Frontal cortex (tissue), 4 donors: ENCODE data around the gene PRKCA. TPM values are rescaled to one million over a fixed set of nuclear protein-coding genes. Genes with fewer than 3 reads are reported as not detected.

Experiments
- DNase-seq, 2 donors: peaks; one replicate each; pipeline ENCODE4 v3.0.0; 2012; ENCODE audit warnings: low spot score in 2 of 2
- FAIRE-seq: peaks from 2 replicates; lab custom pipeline; 2012; peaks lifted over from hg19 to GRCh38; lab: Jason Lieb, UNC
- total RNA-seq: library from RNA; depleted of rRNA; stranded (reverse); fragments of >200 nt; gene quantifications from one replicate; pipeline ENCODE4 v1.2.3, GENCODE V29; 2014
- donor health status: control.
- donor health status: control.
- donor health status: control.

Gene PRKCA
- total RNA-seq, 1 donor from 2014 or later = 24.9 TPM

- FAIRE-seq = no peak
Measured at GRCh38 chr17:66547151-66547865, 244.9 kb downstream of the PRKCA start.

DNA sequence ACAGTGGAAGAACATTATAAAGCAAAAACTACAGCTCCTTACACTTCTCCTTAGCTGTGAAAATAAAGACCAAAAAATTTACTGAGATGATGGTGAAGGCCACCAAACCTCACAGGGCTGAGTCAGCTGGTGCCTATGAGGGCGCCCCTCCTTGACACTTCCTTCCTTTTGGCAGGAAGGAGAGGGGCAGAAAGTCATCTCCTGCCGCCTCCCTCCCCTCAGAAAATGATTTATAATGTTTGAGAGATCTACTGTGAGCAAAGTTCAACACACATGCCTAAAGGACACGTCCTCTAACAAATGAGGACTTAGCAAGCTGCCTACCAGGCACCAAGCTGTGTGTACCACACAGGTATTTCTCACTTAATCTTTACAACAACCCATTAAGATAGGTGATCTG lies 245.7 kb downstream of the PRKCA start:
- FAIRE-seq (no peak), DNase-seq (no peak)

More at GRCh38 chr17:66547151-66547865, 244.9 kb downstream of the PRKCA start:
- DNase-seq = no peak

GRCh38 chr17:66548659-66549310 lies 246.4 kb downstream of the PRKCA start:
- no peak for FAIRE-seq
- DNase-seq = no peak

DNA sequence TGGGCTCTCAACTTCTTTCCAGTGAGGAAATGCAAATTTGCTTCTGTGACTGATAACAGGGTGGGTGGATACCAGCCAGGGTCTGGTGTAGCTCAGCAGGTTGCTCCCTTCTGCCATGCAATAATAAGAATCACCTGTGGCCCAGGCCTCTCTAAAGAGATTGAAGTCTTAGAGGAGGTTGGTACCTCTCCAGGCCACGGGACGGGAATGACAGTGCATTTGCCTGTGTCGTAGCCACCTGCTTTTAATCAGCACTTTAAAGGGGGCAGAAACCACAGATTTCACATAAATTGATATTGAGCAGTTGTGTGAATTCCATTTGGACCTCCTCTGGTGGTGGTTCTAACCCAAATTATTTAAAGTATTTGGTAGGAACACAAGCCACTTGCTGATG lies 246.9 kb downstream of the PRKCA start:
- no peak for FAIRE-seq
- no peak for DNase-seq

GRCh38 chr17:66549731-66550207 lies 247.4 kb downstream of the PRKCA start:
- DNase-seq (no peak), FAIRE-seq (no peak)

- DNase-seq (no peak), FAIRE-seq (no peak)
Measured at GRCh38 chr17:66551839-66552238, 249.4 kb downstream of the PRKCA start.

DNA sequence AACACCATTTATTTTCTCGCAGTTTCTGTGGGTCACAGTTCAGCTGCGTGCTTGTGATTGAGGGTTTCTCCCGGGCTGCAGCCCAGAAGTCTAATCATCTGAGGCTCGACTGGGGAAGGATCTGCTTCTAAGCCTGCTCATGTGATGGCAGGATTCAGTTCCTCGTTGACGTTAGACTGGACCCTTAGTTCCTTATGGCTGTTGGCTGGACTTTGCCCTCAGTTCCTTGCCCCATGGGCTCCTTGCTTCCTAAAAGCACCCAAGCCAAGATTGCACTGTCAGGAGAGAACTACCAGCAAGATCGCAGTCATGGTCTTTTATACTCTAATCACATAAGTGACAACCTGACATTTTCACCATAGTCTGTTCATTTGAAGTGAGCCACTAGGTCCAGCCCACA lies 250.0 kb downstream of the PRKCA start:
- DNase-seq (no peak), FAIRE-seq (no peak)

- FAIRE-seq = no peak
- DNase-seq = no peak
Measured at GRCh38 chr17:66555605-66556004, 253.2 kb downstream of the PRKCA start.

GRCh38 chr17:66557200-66557599 lies 254.8 kb downstream of the PRKCA start:
- DNase-seq (no peak), FAIRE-seq (no peak)

DNA sequence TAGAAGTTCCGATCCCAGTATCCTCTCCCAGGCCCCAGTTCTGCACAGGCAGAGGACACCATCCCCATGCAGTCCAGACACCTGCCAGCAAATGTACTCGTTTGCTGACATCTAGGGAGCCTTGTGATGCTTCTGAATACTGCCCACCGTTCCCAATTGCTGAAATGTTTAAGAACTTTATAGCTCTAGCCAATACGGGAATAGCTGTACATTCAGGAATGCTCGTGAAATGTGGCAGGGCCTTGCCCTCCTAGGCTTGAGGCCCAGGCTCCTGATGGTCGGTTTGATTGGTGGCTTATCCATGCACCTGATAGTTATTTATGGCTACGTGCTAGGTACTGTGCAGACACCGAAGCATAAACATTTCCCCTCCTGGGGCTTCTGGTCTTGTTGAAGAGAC lies 255.5 kb downstream of the PRKCA start:
- FAIRE-seq (no peak), DNase-seq (no peak)

DNA sequence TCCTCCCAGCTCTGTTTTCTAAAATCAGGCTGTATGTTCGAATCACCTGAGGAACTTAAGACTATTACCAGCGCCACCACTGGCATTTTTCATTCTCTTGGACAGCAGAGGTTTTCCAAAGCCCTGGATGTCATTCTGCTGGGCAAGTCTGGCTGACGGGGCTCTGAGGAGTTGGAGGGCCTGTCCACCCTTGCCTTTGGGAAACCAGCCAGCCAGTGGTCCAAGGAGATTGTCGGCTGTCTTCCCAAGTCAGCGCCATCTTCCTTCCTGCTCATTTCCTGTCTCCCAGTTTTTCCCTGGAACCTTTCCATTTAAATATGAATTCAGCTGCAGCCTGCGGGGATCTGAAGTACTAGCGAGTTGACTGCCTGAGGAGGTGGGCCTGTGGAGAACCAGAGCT lies 258.3 kb downstream of the PRKCA start:
- FAIRE-seq = no peak
- DNase-seq = no peak

GRCh38 chr17:66562119-66562518 lies 259.7 kb downstream of the PRKCA start:
- no peak for DNase-seq
- peak; percentile 97 for FAIRE-seq

DNA sequence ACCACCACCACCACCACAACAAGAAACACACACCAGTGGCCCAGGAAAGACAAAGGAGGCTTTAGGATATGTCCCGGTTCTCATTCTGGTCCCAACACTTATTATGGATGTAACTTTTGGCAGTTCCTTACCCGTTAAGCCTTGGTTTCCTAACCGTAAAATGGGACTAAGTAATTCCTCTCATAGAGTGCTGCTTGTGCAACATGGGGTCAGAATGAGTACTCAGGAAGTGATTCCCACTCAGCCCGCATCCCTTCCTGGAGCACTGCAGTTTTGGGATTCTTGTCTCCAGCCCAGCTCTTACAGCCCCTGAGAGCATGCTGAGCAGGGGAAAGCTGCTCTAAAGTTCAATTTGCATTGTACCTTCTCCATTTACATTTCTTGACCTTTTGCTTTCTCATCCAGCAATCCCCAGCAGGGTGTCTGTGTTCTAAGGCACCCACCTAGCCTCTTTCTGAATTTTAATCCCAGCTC lies 262.6 kb downstream of the PRKCA start:
- DNase-seq (no peak), FAIRE-seq (no peak)

DNA sequence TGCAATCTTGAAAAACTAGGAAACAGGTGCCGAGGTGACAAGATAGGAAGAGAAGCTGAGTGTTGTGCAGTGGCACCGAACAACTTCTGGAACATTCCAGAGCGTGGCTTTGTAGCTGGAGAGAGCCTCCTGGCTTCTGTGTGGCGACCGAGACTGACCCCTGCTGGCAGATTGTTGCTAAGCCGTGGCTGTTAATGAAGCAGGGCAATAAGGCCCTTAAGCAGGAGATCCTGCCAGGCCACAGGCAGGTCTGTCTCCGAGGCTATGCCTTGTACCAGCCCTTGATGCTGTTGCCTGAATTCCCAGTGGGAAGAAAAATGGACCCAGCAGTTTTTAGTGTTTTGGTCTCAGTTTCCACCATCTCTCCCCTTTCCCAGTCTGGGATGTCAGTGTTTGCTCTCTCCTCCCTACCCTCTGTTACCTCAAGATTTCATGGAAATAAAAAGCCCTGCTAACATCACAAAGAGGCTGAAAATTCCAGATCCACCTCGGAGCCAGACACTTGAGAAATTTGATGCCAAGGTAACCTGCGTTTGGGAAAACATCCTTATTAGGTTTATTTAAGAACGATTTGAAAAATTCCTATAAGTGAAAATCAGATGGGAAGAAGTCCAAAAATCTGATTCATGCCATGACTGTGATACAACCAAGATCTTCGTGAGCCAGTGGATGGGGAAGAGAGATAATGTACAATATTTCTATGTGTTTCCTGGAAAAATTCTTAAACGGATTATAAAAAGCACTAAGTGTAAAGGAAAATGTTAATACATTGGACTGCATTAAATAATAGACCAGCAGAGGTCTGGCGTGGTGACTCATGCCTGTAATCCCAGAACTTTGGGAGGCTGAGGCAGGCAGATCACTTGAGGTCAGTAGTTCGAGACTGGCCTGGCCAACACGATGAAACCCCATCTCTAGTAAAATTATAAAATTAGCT lies 265.1 kb downstream of the PRKCA start:
- FAIRE-seq = no peak
- DNase-seq = peak; percentile 37 to 64

DNA sequence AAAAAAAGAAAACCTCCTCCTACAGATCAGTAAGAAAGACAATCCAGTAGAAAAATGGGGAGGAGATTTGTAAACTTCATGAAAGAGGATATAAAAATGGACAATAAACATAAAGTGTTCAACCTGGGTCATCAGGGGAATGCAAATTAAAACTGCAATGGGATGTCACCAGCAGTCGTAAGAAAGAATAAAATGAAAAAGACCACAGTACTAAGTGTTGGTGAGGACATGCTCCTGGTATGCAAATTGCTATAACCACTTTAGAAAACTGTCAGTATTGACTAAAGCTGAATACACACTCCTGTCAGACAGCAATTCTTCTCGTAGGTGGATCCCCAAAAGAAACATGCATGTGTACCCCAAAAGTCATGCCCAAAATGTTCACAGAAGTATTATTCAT lies 267.2 kb downstream of the PRKCA start:
- FAIRE-seq = no peak

DNA sequence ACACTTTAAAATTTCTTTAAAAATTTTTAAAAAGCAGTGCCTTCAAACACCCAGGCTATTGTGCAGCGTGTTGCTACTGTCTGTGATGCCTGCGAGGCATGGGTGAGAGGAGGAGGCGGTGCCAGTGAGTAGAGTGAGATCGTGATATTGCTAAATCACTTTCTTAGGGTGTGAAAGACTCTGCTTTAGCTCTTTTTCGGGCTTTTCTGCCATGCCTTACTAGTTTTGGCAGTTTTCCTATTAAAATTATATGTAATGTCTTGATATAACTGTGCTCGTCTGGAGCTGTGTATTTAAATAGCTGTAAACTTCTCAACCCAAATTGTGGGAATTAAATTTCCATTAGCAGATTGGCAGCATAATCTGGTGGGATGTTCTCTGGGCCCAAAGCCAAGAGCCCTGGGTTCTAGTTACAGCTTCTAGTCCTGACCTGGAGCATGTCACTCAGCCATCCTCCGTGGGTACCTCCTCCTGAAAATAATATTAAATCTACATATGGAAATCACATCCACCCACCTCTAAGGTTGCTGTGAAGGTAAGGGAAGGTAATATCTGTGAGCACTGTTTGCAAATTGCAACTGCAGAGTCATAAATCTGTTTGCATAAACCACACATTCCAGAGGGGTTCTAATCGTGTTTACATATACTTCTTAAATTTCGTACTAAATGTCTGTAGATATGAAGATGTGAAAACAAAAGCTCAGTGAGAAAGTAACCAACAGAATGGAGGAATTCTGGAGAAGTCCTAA lies 268.2 kb downstream of the PRKCA start:
- DNase-seq (no peak), FAIRE-seq (no peak)

More for the DNA sequence above, 267.2 kb downstream of the PRKCA start:
- DNase-seq = no peak

DNA sequence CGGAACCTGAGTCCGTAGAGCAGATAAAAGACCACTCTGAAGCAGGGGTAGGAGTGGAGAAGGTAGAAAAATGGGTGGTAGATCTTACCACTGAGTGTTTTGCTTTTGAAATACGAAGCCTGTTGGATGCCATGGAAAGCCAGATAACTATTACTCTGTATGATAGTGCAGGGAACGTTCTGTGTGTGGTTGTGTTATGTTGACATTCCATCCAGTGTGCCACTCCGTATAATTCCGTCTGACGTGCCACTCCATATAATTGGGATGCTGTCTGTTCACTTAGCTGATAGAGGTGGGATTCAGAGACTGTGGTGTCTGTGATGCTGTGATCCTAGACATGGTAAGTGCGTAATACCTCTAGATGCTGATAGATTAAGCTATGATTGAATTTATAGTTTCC lies 269.3 kb downstream of the PRKCA start:
- no peak for FAIRE-seq
- no peak for DNase-seq

- DNase-seq = no peak
- no peak for FAIRE-seq
Measured at GRCh38 chr17:66573078-66573477, 270.7 kb downstream of the PRKCA start.

GRCh38 chr17:66574123-66574522 lies 271.7 kb downstream of the PRKCA start:
- DNase-seq (no peak), FAIRE-seq (no peak)

DNA sequence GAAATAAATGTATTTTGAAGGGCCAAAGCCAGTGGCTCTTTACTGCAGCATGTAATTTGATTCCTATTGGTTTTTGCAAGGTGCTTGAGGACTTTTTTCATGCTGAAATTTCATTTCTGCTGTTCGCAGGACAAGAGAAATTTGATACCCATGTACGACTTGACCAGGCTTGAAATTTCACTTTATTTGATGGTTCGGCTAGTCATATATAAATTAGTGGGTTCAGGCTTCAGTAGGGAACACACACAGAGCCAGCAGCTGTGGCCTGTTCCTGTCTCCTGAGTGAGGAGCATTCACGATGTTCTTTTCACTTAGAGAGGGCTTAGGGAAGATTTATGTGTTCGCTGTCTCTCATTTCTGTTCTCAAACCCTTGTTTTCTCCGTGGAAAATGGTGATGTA lies 274.1 kb downstream of the PRKCA start:
- FAIRE-seq = no peak
- DNase-seq = no peak
